ENCODE measurements around the gene HOXD10.

HOXD10 gene

GRCh38 chr2:176145085-176145969, 28.7 kb downstream of the HOXD10 start:
- H3K4me3 ChIP-seq (ENCODE audit: low read length): no peak overlapping the region
- no peak for DNase-seq (ENCODE audit: low read depth)
- TF ChIP-seq CTCF (IDR thresholded peaks at IDR 0.05; ENCODE audit: insufficient read depth, low read depth, low read length, missing control alignments): no peak

DNA sequence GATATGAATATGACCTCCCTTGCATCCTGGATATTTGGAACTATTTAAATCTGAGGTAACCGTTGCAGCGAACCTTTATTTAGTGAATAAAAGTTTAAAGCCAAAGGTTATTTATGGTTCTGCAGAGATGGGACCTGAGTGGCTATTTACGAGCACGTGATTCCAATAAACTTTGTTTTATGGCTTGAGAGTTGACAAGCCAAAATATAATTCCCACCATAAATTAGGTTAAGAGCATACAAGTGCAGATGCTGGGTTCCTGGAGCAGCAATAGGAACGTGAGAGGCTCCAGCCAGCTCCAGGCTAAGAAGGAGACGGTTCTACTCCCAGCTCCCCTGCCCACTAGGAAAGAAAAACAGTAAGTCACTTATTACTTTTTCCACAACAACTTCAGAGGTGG, 29.5 kb downstream of the HOXD10 start:
- no peak for DNase-seq (ENCODE audit: low read depth)
- TF ChIP-seq CTCF (IDR thresholded peaks at IDR 0.05; ENCODE audit: insufficient read depth, low read depth, low read length, missing control alignments): no peak
- H3K4me3 ChIP-seq (ENCODE audit: low read length): no peak overlapping the region

DNA sequence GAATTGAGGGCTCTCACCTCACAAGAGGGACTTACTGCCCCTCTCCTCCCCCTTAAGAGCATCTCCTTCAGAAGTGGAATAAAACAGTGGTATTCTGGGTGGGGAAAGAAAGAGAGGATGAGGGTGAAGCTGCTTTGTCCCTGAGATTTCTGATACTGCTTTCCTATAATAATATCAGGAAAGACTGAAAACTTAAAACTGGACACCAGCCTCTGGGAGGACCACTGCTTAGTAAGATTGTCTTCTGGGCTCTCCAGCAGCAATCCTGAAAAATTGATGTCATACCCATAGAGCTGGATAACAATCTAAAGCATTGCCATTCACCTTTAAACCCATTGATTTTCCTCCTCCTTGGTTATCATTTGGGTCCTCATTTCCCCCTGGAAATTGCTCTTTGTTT, 30.1 kb downstream of the HOXD10 start:
- no peak for DNase-seq (ENCODE audit: low read depth)
- no peak overlapping the region for H3K4me3 ChIP-seq (ENCODE audit: low read length)
- no peak for TF ChIP-seq CTCF (IDR thresholded peaks at IDR 0.05; ENCODE audit: insufficient read depth, low read depth, low read length, missing control alignments)

DNA sequence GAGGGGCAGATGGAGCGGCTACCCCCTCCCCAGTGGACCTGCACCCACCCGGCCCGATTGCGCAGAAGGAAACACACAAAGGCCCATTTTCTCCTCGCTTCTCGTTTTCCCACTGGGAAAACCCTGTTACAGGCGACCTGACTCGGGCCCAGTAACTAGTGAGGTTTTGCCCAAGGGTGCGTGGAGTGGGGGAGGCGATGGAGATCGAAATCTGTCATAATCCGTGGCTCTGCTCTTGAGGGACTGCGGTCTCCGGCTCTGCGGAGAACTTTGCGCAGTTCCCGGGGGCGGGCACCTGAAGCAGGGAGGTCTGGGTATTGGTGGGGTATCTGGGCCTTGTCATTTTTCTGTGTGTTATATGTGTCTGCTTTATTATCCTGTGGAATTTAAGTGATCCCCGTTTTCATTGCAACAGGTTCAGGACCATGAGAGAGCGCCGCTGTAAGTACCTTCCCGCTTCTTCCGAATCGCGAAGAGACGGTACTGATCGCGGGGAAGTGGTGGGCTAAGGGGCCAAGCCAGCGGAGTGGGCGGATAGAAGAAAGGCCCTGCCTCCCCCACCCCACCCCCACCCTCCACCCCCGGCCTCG, 30.7 kb downstream of the HOXD10 start:
- no peak for TF ChIP-seq CTCF (IDR thresholded peaks at IDR 0.05; ENCODE audit: insufficient read depth, low read depth, low read length, missing control alignments)
- no peak for DNase-seq (ENCODE audit: low read depth)
- H3K4me3 ChIP-seq (ENCODE audit: low read length): no peak overlapping the region

- no peak for DNase-seq (ENCODE audit: low read depth)
- no peak overlapping the region for H3K4me3 ChIP-seq (ENCODE audit: low read length)
- TF ChIP-seq CTCF (IDR thresholded peaks at IDR 0.05; ENCODE audit: insufficient read depth, low read depth, low read length, missing control alignments): no peak
These were observed 31.4 kb downstream of the HOXD10 start for GRCh38 chr2:176147800-176148496.

DNA sequence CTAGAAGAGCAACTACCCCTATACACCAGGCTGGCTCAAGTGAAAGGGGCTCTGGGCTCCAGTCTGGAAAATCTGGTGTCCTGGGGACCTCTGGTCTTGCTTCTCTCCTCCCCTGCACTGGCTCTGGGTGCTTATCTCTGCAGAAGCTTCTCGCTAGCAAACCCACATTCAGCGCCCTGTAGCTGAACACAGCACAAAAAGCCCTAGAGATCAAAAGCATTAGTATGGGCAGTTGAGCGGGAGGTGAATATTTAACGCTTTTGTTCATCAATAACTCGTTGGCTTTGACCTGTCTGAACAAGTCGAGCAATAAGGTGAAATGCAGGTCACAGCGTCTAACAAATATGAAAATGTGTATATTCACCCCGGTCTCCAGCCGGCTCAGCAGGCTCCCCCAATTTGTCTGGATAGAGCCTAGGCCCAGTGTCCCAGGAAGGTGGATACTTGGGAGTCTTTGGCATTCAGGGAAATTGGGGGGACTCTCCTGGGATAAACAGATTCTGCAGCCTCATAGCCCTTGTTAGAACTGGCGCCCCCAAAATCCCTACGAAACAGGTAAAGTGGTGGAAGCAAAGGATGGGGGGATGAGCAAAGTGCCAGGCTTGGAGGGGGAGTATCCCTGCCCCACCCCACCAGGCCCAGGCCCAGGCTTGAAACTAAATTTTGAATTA, 32.3 kb downstream of the HOXD10 start:
- no peak for DNase-seq (ENCODE audit: low read depth)
- H3K4me3 ChIP-seq (ENCODE audit: low read length): no peak overlapping the region
- no peak for TF ChIP-seq CTCF (IDR thresholded peaks at IDR 0.05; ENCODE audit: insufficient read depth, low read depth, low read length, missing control alignments)

Measured in epithelial cell of esophagus (primary cell).